IPS DF 6.9 (cell line): ENCODE results near the gene BRD7.

Experiments used
- DNase-seq: peaks from one replicate; pipeline ENCODE4 v3.0.0-alpha.2; 2013; ENCODE audit warnings: low read depth, low spot score
- H3K27ac ChIP-seq: one replicate; pipeline ENCODE4 v1.5.1; 2013; ENCODE audit warnings: low read length, control low read depth
- H3K27me3 ChIP-seq: 2 replicates; pipeline ENCODE4 v1.6.1; 2013; ENCODE audit warnings: mild to moderate bottlenecking, low read length; ENCODE audit not compliant: control insufficient read depth, insufficient read depth
- H3K36me3 ChIP-seq: 2 replicates; pipeline ENCODE4 v1.6.1; 2013; ENCODE audit warnings: low read length; ENCODE audit not compliant: control insufficient read depth, insufficient read depth
- H3K4me1 ChIP-seq: 2 replicates; pipeline ENCODE4 v1.6.1; 2013; ENCODE audit warnings: low read length; ENCODE audit not compliant: control insufficient read depth, insufficient read depth
- H3K4me3 ChIP-seq: 2 replicates; pipeline ENCODE4 v1.5.1; 2013; ENCODE audit warnings: mild to moderate bottlenecking, low read length
- H3K9me3 ChIP-seq: 2 replicates; pipeline ENCODE4 v1.6.1; 2013; ENCODE audit warnings: low read length, inconsistent platforms; ENCODE audit not compliant: control insufficient read depth, insufficient read depth
- WGBS: extraction: QIAGEN DNeasy Blood & Tissue Kit; methylation state at CpG from one replicate; pipeline ENCODE4 v1.1.7; 2013; ENCODE audit warnings: mixed read lengths, missing lambda C conversion rate; ENCODE audit not compliant: insufficient read length, insufficient coverage; 5-methylcytosine and 5-hydroxymethylcytosine counted together

BRD7 gene

GRCh38 chr16:50303605-50304466, 65.0 kb downstream of the BRD7 start:
- no peaks in the 10 kb centered on the region for H3K9me3 ChIP-seq
- no peak for DNase-seq
- H3K4me1 ChIP-seq: no peaks in the 10 kb centered on the region
- H3K27ac ChIP-seq: no peak overlapping the region
- H3K36me3 ChIP-seq: no peaks in the 10 kb centered on the region; the same call in 1 of the 2 replicates
- no peaks in the 10 kb centered on the region for H3K27me3 ChIP-seq
- no CpG with 5 or more reads among the region's 33 CpGs for WGBS
- H3K4me3 ChIP-seq: no peak overlapping the region

DNA sequence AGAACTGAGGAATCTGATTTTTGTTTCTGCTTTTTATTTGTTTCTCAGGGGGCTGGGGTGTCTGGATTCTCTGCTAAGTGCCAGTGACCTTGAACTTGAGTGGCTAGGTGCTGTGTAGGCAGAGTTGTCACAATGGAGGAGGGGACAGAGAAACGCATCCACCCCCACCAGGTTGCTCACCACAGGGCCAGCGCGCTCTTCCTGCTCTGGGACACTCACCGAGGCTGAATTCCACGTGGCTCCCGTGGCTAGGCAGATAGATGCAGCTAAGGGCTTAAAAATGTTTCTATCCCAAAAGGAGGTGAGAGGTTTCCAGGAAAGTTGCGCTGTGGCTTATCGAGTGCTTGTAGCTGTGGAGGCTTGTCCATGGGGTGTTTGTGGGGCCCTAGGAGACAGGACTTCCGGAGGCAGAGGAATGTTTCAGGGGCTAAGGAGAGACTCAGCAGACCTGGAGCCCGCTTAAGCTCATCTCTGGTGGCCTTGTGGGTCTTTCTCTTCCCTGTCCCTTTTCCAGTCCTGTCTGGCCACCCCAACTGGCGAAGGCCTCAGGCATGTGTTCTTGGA, 65.7 kb downstream of the BRD7 start:
- no peak for DNase-seq
- no peak overlapping the region for H3K4me3 ChIP-seq

GRCh38 chr16:50302472-50303005, 66.2 kb downstream of the BRD7 start:
- H3K4me1 ChIP-seq: no peaks in the 10 kb centered on the region
- DNase-seq: no peak
- H3K27ac ChIP-seq: no peak overlapping the region
- H3K27me3 ChIP-seq: no peaks in the 10 kb centered on the region
- H3K9me3 ChIP-seq: no peaks in the 10 kb centered on the region
- H3K4me3 ChIP-seq: no peak overlapping the region
- no CpG with 5 or more reads among the region's 15 CpGs for WGBS
- H3K36me3 ChIP-seq: no peaks in the 10 kb centered on the region; the same call in 1 of the 2 replicates

More for the DNA sequence above, 65.7 kb downstream of the BRD7 start:
- no peak overlapping the region for H3K27ac ChIP-seq
- H3K4me1 ChIP-seq: no peaks in the 10 kb centered on the region
- no peaks in the 10 kb centered on the region for H3K9me3 ChIP-seq
- no peaks in the 10 kb centered on the region; the same call in 1 of the 2 replicates for H3K36me3 ChIP-seq
- H3K27me3 ChIP-seq: no peaks in the 10 kb centered on the region
- no CpG with 5 or more reads among the region's 11 CpGs for WGBS

DNA sequence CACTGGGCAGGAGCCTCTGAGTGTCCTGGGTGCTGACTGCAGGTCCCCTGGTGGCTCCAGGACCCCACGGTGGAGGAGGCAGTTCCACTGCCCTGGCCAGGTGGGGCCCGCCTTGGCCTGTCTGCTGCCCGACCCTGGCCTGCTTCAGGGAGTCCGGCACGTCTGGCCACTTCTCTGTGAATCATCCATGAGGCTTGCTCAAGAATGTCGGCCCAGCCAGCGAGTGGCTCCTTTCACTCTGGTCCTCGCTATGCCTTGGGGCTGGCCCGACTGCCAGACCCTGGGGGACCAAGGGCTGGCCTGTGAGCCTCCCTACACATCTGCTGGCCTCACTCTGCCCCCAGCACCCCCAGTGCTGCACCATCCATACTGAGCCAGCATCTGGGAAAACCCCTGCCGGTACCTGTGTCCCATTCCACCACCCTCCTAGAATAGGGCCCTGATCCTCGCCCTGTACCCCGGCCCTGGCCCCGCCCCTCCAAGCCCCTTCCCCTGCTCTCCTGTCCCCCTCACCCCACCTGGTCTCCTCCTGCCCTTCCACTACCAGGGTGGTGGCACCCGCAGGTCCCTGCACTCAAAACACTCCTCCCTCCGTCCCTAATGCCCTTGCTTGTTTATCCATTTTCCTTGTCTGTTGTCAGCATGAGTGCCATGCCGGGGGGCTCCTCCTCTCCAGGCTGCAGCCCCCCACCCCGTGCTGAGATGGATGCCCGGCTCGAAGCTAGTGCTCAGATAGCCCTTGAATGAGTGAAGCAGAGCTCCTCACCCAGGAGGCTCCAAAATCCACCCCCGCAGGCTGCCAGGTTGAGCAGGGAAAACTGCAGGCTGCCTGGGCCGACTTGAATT, 66.9 kb downstream of the BRD7 start:
- H3K27me3 ChIP-seq: no peaks in the 10 kb centered on the region
- no peak overlapping the region for H3K4me3 ChIP-seq
- H3K27ac ChIP-seq: no peak overlapping the region
- no CpG with 5 or more reads among the region's 21 CpGs for WGBS
- H3K9me3 ChIP-seq: no peaks in the 10 kb centered on the region
- DNase-seq: no peak
- H3K36me3 ChIP-seq: no peaks in the 10 kb centered on the region; the same call in 1 of the 2 replicates
- H3K4me1 ChIP-seq: no peaks in the 10 kb centered on the region

- H3K9me3 ChIP-seq: no peaks in the 10 kb centered on the region
- no peak overlapping the region for H3K27ac ChIP-seq
- H3K36me3 ChIP-seq: no peaks in the 10 kb centered on the region; the same call in 1 of the 2 replicates
- DNase-seq: no peak
- WGBS: no CpG with 5 or more reads among the region's 23 CpGs
- no peaks in the 10 kb centered on the region for H3K27me3 ChIP-seq
- no peak overlapping the region for H3K4me3 ChIP-seq
- H3K4me1 ChIP-seq: no peaks in the 10 kb centered on the region
Observed at GRCh38 chr16:50300942-50301625, 67.7 kb downstream of the BRD7 start.

DNA sequence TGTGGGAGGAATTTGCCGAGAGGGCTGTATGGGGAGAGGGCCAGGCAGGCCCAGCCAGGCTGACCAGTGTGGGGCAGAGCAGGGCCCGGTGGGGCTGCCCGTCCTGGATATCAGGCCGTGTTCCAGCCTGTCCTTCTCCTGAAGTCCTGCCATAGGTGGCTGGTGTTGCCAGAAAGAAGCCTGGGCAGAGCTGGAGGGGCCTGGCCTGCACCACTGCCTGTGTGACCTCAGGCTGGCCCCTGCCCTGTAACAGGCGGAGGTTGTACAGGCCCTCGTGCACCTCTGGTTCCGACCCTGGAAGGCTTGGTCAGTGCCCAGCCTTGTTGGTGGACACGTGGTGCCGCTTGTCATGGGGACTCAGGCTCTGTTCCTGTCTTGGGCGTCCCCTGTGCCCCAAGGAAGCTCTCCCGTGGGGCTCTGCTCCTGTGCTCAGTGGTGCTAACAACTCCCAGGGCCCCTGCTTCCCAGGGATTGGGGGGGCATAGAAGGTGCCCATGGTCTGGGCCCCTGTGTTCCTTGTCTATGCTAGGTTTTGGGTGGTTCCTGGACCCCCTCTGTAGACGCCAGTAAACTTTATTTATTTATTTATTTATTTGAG, 69.2 kb downstream of the BRD7 start:
- no peak for DNase-seq
- no peak overlapping the region for H3K27ac ChIP-seq
- no CpG with 5 or more reads among the region's 12 CpGs for WGBS
- no peak overlapping the region for H3K4me3 ChIP-seq
- H3K4me1 ChIP-seq: no peaks in the 10 kb centered on the region
- H3K36me3 ChIP-seq: no peaks in the 10 kb centered on the region
- no peaks in the 10 kb centered on the region for H3K9me3 ChIP-seq
- no peaks in the 10 kb centered on the region for H3K27me3 ChIP-seq

DNA sequence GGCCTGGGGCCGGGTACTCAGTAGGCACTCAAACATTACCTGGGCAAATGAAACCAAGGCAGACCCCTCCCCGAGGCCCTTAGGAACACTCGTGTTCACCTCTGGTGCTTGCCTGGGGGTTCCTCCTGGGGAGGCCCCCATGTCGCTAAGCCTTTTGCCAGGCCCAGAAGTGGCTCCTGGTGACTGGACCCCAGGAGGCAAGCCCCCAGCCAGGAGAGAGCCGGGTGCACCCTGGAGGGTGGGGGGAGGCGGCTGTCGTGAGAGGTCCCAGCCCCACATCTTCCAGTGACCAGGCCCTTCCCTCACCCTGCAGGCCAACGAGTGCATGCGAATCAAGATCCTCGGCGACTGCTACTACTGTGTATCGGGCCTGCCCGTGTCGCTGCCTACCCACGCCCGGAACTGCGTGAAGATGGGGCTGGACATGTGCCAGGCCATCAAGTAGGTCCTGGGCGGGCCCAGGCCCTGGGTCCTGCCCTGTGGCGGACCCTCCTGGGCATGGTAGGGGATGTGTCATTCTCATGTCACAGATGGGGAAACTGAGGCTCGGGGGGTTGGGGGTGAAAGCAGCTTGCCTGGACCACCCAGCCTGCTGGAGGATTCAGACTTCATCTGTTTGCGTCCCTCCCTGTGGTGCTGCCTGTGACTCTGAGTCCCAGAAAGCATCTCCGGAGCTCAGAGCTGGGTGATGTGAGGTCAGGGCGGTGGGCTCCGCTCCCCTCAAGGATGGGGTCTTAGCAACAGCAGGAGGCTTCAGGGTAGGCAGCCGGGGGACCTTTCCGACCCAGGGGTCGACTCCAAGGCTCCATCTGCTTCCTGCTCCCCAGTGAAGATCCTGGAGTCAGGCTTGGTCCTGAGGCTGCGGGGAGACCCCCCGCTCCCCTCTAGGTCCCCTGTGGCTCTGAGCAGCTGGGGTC, 69.9 kb downstream of the BRD7 start:
- no peak for DNase-seq
- Histone ChIP-seq H3K36me3 (no peaks in the 10 kb centered on the region), H3K4me3 (no peak overlapping the region), H3K27ac (no peak overlapping the region), H3K4me1 (no peaks in the 10 kb centered on the region), H3K27me3 (no peaks in the 10 kb centered on the region), H3K9me3 (no peaks in the 10 kb centered on the region)
- no CpG with 5 or more reads among the region's 29 CpGs for WGBS

GRCh38 chr16:50298075-50298460, 70.7 kb downstream of the BRD7 start:
- Histone ChIP-seq H3K9me3 (no peaks in the 10 kb centered on the region), H3K4me1 (no peaks in the 10 kb centered on the region), H3K27ac (no peak overlapping the region), H3K36me3 (peaks cover 4% of the 10 kb centered on the region; the same call in 1 of the 2 replicates), H3K27me3 (no peaks in the 10 kb centered on the region), H3K4me3 (no peak overlapping the region)
- WGBS: no CpG with 5 or more reads among the region's 7 CpGs
- no peak for DNase-seq
